AG10803 (cell line): Measurements from ENCODE around the gene ACOXL.
"Not testable (repeated sequence)": the region's sequence is repeated elsewhere in the genome, so short reads cannot be mapped to it uniquely, and the experiment has no call there.

Experiments used
- DNase-seq: peaks from one replicate; pipeline ENCODE4 v3.0.0; 2010; ENCODE audit warnings: low read depth
- H3K4me3 ChIP-seq: 2 replicates; pipeline ENCODE4 v1.5.1; 2011; ENCODE audit warnings: mild to moderate bottlenecking, low read length, control low read depth
- TF ChIP-seq, protein P1 (sequence below): conservative IDR thresholded peaks from 2 replicates; pipeline ENCODE4 v1.5.1; 2011; ENCODE audit warnings: mild to moderate bottlenecking, low read length, control low read depth, inconsistent platforms

Gene ACOXL

DNA sequence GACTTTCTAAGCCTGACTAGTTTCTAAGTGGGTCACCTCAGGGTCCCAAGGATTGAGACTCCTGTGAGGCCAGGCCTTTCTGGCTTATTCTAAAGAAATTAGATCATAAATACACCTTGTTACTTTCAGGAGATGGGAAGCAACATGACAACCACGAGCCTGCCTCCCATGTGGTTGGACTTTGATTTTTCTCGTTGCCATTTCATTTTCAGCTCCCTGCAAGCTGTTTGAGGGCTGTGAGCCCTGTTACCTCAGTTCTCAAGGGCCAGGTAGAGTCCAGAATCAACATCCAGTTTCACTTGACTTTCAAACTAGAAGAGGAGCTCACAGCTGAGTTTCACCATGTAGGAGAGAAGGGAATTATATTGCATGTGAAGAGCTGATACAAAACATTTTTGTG, 228.6 kb downstream of the ACOXL start:
- H3K4me3 ChIP-seq, result no peak overlapping the region
- TF ChIP-seq, protein P1, sequence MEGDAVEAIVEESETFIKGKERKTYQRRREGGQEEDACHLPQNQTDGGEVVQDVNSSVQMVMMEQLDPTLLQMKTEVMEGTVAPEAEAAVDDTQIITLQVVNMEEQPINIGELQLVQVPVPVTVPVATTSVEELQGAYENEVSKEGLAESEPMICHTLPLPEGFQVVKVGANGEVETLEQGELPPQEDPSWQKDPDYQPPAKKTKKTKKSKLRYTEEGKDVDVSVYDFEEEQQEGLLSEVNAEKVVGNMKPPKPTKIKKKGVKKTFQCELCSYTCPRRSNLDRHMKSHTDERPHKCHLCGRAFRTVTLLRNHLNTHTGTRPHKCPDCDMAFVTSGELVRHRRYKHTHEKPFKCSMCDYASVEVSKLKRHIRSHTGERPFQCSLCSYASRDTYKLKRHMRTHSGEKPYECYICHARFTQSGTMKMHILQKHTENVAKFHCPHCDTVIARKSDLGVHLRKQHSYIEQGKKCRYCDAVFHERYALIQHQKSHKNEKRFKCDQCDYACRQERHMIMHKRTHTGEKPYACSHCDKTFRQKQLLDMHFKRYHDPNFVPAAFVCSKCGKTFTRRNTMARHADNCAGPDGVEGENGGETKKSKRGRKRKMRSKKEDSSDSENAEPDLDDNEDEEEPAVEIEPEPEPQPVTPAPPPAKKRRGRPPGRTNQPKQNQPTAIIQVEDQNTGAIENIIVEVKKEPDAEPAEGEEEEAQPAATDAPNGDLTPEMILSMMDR, result no peak
- DNase-seq, result no peak

DNA sequence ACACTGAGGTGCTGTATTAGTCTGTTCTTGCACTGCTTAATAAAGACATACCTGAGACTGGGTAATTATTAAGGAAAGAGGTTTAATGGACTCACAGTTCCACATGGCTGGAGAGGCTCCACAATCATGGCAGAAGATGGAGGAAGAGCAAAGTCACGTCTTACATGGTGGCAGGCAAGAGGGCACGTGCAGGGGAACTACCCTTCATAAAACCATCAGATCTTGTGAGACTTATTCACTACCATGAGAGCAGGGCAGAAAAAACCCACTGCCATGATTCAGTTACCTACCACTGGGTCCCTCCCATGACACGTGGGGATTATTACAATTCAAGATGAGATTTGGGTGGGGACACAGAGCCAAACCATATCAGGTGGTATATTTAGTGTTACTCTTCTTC, 229.3 kb downstream of the ACOXL start:
- H3K4me3 ChIP-seq, DNase-seq: not testable (repeated sequence)

DNA sequence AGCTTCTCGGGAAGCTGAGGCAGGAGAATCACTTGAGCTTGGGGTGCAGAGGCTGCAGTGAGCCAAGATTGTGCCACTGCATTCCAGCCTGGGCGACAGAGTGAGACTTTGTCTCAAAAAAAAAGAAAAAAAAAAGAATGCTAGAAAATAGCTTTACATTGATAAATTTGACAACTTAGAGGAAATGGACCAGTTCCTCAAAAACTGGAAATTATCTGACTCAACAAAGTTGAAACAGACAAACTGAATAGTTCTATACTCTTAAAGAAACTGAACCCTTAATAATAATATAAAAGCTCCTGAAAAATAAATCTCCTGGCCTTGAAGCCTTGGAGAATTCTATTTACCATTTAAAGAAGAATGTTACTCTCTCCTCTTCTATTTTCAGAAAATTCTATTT, 237.3 kb downstream of the ACOXL start:
- H3K4me3 ChIP-seq, result no peak overlapping the region
- TF ChIP-seq, protein P1, result no peak
- no peak for DNase-seq

DNA sequence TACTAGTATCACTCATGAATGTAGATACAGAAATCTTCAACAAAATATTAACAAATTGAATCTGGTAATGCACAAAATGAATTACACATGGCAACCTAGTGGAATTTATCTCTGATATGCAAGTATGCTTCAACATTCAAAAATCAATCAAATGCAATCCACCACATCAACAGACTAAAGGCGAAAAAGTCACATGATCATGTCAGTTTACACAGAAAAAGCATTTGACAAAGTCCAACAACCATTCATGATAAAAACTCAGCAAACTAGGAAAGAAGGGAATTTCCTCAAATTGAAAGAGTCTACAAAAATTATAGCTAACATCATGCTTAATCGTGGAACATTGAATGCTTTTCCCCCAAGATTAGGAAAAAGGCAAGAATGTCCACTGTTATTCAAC, 237.8 kb downstream of the ACOXL start:
- no peak overlapping the region for H3K4me3 ChIP-seq
- TF ChIP-seq, protein P1, result no peak
- no peak for DNase-seq

DNA sequence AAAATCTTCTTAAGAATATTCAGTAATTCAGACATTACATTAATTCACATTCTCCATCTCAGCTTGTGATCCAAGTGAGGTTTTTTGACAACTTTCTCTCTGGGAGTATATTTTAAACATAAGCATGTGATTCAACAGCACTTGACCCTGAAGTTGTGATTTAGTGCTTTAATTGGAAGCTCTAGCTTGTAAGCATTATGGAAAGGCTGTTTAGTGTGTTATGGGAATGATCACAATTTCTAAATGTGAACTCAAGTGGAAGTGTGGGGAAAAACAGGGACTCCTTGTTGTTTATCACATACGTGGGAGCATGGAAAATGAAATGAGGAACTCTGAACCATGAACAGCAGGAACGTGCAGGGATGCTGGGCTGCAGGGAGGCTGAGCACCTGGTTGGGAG, 239.4 kb downstream of the ACOXL start:
- no peak for DNase-seq
- no peak overlapping the region for H3K4me3 ChIP-seq
- TF ChIP-seq, protein P1, result no peak

DNA sequence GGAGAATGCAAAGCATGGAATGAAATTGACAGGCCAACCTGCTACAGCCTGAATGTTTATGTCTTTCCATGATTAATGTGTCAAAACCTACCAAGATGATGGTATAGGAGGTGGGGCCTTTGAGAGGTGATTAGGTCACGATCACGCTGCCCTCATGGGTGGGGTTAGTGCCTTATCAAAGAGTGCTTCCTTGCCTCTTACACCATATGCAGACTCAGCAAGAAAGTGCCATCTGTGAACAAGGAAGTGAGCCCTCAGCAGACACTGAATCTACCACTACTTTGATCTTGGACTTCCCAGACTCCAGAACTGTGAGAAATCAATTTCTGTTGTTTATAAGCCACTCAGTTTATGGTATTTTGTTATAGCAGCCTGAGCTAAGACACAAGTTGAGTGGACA, 240.9 kb downstream of the ACOXL start:
- no peak for DNase-seq
- TF ChIP-seq, protein P1, result no peak
- no peak overlapping the region for H3K4me3 ChIP-seq

DNA sequence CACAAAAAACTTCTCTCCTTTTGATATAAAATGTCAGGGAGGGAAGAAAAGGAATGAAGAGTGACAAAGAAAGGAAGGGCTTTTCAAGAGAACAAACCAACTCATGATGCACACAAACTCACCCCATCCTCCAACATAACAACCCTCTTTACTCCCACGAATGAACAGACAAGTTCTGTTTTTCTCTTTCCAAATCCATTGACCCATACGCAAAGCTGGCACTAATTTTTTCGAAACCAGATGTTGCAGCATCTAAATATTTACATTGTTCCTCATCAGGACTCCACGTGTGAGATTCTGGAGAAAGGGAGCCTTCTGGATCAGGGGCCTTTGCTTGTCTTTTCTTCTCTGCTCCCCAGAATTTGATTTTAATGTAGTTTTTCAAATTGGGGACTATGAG, 245.0 kb downstream of the ACOXL start:
- no peak for DNase-seq
- TF ChIP-seq, protein P1, result no peak
- no peak overlapping the region for H3K4me3 ChIP-seq

DNA sequence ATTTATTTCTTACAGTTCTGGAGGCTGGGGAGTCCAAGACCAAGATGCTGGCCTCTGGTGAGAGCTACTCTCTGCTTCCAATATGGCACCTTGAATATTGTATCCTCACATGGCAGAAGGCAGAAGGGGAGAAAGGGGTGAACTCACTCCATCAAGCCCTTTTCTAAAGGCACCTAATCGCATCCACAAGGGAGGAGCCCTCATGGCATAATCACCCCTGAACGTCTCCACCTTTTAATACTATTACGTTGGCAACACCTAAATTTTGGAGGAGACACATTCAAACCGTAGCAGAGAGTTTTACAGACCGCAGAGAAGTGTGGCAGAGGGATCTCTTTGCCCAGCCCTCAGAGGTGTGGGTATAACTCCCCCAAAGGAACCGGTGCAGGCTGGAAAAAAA, 245.8 kb downstream of the ACOXL start:
- TF ChIP-seq, protein P1, result no peak
- no peak overlapping the region for H3K4me3 ChIP-seq
- DNase-seq, result no peak
